H9 (cell line): ENCODE results near the gene ADAMTS8. TPM values are rescaled to one million over a fixed set of nuclear protein-coding genes. Genes with fewer than 3 reads are reported as not detected.

Source experiments
- DNase-seq: peaks from one replicate; pipeline ENCODE4 v3.0.0-alpha.2; 2017
- H2AFZ ChIP-seq: one replicate; pipeline ENCODE4 v1.6.1; 2013; ENCODE audit warnings: mild to moderate bottlenecking, low read length, control low read depth, moderate library complexity
- H2AK5ac ChIP-seq: 2 replicates; pipeline ENCODE4 v1.6.1; 2013; ENCODE audit warnings: low read length, control low read depth, mixed read lengths; ENCODE audit not compliant: insufficient read length
- H2BK120ac ChIP-seq: one replicate; pipeline ENCODE4 v1.6.1; 2013; ENCODE audit warnings: low read depth, mild to moderate bottlenecking, low read length, control low read depth, inconsistent platforms; ENCODE audit not compliant: poor library complexity, severe bottlenecking
- H2BK12ac ChIP-seq: 2 replicates; pipeline ENCODE4 v1.6.1; 2013; ENCODE audit warnings: low read length, control low read depth, mixed read lengths, low read depth; ENCODE audit not compliant: insufficient read length
- H2BK15ac ChIP-seq: 2 replicates; pipeline ENCODE4 v1.6.1; 2013; ENCODE audit warnings: low read depth, low read length, control low read depth
- H2BK20ac ChIP-seq: one replicate; pipeline ENCODE4 v1.6.1; 2013; ENCODE audit warnings: low read depth, mild to moderate bottlenecking, low read length, control low read depth, inconsistent platforms; ENCODE audit not compliant: poor library complexity, severe bottlenecking
- H2BK5ac ChIP-seq: 2 replicates; pipeline ENCODE4 v1.6.1; 2013; ENCODE audit warnings: low read length, control low read depth, mixed read lengths; ENCODE audit not compliant: insufficient read length
- H3K14ac ChIP-seq: 2 replicates; pipeline ENCODE4 v1.6.1; 2013; ENCODE audit warnings: low read length, control low read depth; ENCODE audit not compliant: insufficient read depth
- H3K18ac ChIP-seq: 2 replicates; pipeline ENCODE4 v1.6.1; 2013; ENCODE audit warnings: low read depth, mild to moderate bottlenecking, mixed read lengths, low read length, control low read depth; ENCODE audit not compliant: insufficient read length
- H3K23ac ChIP-seq: 2 replicates; pipeline ENCODE4 v1.6.1; 2013; ENCODE audit warnings: low read length, control low read depth, mixed read lengths, low read depth; ENCODE audit not compliant: insufficient read length
- H3K23me2 ChIP-seq: 2 replicates; pipeline ENCODE4 v1.6.1; 2013; ENCODE audit warnings: low read depth, mild to moderate bottlenecking, mixed read lengths, low read length, control low read depth; ENCODE audit not compliant: insufficient read length, poor library complexity, severe bottlenecking
- H3K27ac ChIP-seq: 2 replicates; pipeline ENCODE4 v1.5.1; 2013; ENCODE audit warnings: low read length, control low read depth, mixed read lengths, low read depth; ENCODE audit not compliant: insufficient read length
- H3K27me3 ChIP-seq: 2 replicates; pipeline ENCODE4 v1.6.1; 2013; ENCODE audit warnings: low read length, control low read depth, inconsistent platforms; ENCODE audit not compliant: insufficient read depth
- H3K4ac ChIP-seq: 2 replicates; pipeline ENCODE4 v1.6.1; 2013; ENCODE audit warnings: low read depth, mild to moderate bottlenecking, control low read depth, inconsistent platforms, low read length, moderate library complexity
- H3K4me1 ChIP-seq: 2 replicates; pipeline ENCODE4 v1.6.1; 2013; ENCODE audit warnings: low read length, control low read depth, inconsistent platforms; ENCODE audit not compliant: insufficient read depth
- H3K4me2 ChIP-seq: 2 replicates; pipeline ENCODE4 v1.6.1; 2013; ENCODE audit warnings: low read length, control low read depth, mixed read lengths; ENCODE audit not compliant: insufficient read length, insufficient read depth
- H3K56ac ChIP-seq: 2 replicates; pipeline ENCODE4 v1.6.1; 2013; ENCODE audit warnings: low read depth, mild to moderate bottlenecking, mixed read lengths, low read length, control low read depth; ENCODE audit not compliant: insufficient read length
- H3K79me1 ChIP-seq: 2 replicates; pipeline ENCODE4 v1.6.1; 2013; ENCODE audit warnings: low read depth, mild to moderate bottlenecking, moderate library complexity, low read length, control low read depth, inconsistent platforms; ENCODE audit not compliant: insufficient read depth, poor library complexity, severe bottlenecking
- H3K79me2 ChIP-seq: 2 replicates; pipeline ENCODE4 v1.6.1; 2013; ENCODE audit warnings: low read length, control low read depth, inconsistent platforms; ENCODE audit not compliant: insufficient read depth
- H3K9ac ChIP-seq: 2 replicates; pipeline ENCODE4 v1.6.1; 2013; ENCODE audit warnings: low read length, control low read depth, mixed read lengths; ENCODE audit not compliant: insufficient read length; ENCODE audit errors: extremely low read depth
- H3K9me3 ChIP-seq: one replicate; pipeline ENCODE4 v1.6.1; 2013; ENCODE audit warnings: low read depth, low read length, inconsistent platforms; ENCODE audit not compliant: control insufficient read depth
- H3T11ph ChIP-seq: one replicate; pipeline ENCODE4 v1.6.1; 2013; ENCODE audit warnings: mild to moderate bottlenecking, low read length, control low read depth, inconsistent platforms
- H4K20me1 ChIP-seq: one replicate; pipeline ENCODE4 v1.6.1; 2013; ENCODE audit not compliant: control insufficient read depth, insufficient read length, insufficient read depth
- H4K5ac ChIP-seq: 2 replicates; pipeline ENCODE4 v1.6.1; 2013; ENCODE audit warnings: low read depth, mild to moderate bottlenecking, mixed read lengths, low read length, control low read depth; ENCODE audit not compliant: insufficient read length
- H4K8ac ChIP-seq: replicated peaks from 2 replicates; pipeline ENCODE4 v1.6.1; 2013; ENCODE audit warnings: low read length, control low read depth, mixed read lengths, low read depth; ENCODE audit not compliant: insufficient read length
- H4K91ac ChIP-seq: 2 replicates; pipeline ENCODE4 v1.6.1; 2013; ENCODE audit warnings: low read depth, mild to moderate bottlenecking, moderate library complexity, mixed read lengths, low read length, control low read depth; ENCODE audit not compliant: insufficient read length
- H3K27ac Mint-ChIP-seq, 3 experiments: 2 replicates in 2 of 3; 3 replicates in 1 of 3; pipeline ENCODE4 v1.8.0; 2020 to 2021; ENCODE audit warnings: mixed read lengths in 3 of 3, mild to moderate bottlenecking in 1 of 3, moderate library complexity in 1 of 3
- H3K27me3 Mint-ChIP-seq: 2 replicates; pipeline ENCODE4 v1.8.0; 2021; ENCODE audit warnings: low read depth, mild to moderate bottlenecking, moderate library complexity, mixed read lengths
- H3K36me3 Mint-ChIP-seq, 3 experiments: 2 replicates in 2 of 3; 3 replicates in 1 of 3; pipeline ENCODE4 v1.8.0; 2020 to 2021; ENCODE audit warnings: low read depth in 3 of 3, mixed read lengths in 3 of 3; ENCODE audit not compliant: insufficient read depth in 1 of 3
- H3K4me1 Mint-ChIP-seq, 2 experiments: 2 replicates each; pipeline ENCODE4 v1.8.0; 2020; ENCODE audit warnings: mixed read lengths in 2 of 2
- H3K4me3 Mint-ChIP-seq, 2 experiments: 2 replicates in 1 of 2; 3 replicates in 1 of 2; pipeline ENCODE4 v1.8.0; 2020 to 2021; ENCODE audit warnings: mild to moderate bottlenecking in 2 of 2, mixed read lengths in 2 of 2, moderate library complexity in 1 of 2
- H3K9me3 Mint-ChIP-seq, 2 experiments: 2 replicates in 1 of 2; 3 replicates in 1 of 2; pipeline ENCODE4 v1.8.0; 2020; ENCODE audit warnings: mild to moderate bottlenecking in 2 of 2, mixed read lengths in 2 of 2, moderate library complexity in 1 of 2
- WGBS: extraction: QIAGEN DNeasy Blood & Tissue Kit; methylation state at CpG from one replicate; pipeline ENCODE4 v1.1.7; 2013; ENCODE audit warnings: missing lambda C conversion rate, low lambda C conversion rate, mixed read lengths; ENCODE audit not compliant: insufficient read length; ENCODE audit errors: extremely low coverage; 5-methylcytosine and 5-hydroxymethylcytosine counted together
- total RNA-seq: library from RNA; stranded (reverse); gene quantifications from 2 replicates; pipeline ENCODE4 v1.2.1, GENCODE V29; 2021
- TF ChIP-seq, protein P1 (sequence below): fragments of 200-600 bp; sonication (generic); conservative IDR thresholded peaks from 3 replicates; pipeline ENCODE4 v1.8.0; 2021; ENCODE audit warnings: antibody characterized with exemption, mild to moderate bottlenecking

The ADAMTS8 gene
- total RNA-seq, 1 experiment from 2014 or later = 5.0 TPM

DNA sequence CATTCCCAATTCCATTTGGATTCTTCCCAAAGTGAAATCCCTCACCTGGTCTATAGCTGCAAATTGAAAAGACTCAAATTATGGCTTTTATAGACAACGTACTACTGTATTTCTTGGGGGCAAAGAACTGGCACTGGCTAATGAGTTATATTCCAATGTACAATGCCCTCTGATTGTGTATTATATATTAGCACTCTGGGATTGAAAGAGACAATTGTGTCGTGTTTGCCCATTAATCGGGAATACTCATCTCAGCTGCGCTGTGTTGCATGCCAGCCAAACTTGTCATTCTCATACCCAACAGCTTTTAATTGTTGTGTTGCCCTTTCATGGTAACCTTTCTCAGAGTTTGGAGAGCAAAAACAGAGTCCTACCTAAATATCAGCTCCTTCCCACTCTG, 58.7 kb downstream of the ADAMTS8 start:
- Histone ChIP-seq H4K20me1 (no peaks in the 10 kb centered on the region), H2AFZ (no peak overlapping the region), H3K4me1 (peaks cover 2% of the 10 kb centered on the region; the same call in 1 of the 2 replicates), H4K5ac (no peak overlapping the region), H3K79me1 (no peaks in the 10 kb centered on the region), H3K27me3 (no peaks in the 10 kb centered on the region), H4K91ac (no peak overlapping the region), H3K79me2 (no peaks in the 10 kb centered on the region), H3K9ac (no peak overlapping the region), H3K23me2 (no peaks in the 10 kb centered on the region), H3K18ac (no peak overlapping the region), H2BK15ac (no peak overlapping the region), H3K23ac (no peak overlapping the region), H3K56ac (no peak overlapping the region), H2BK120ac (no peak overlapping the region), H2BK5ac (no peak overlapping the region), H3K4ac (no peak overlapping the region), H2BK12ac (no peak overlapping the region), H3K4me2 (no peak overlapping the region), H2BK20ac (no peak overlapping the region), H3K9me3 (no peaks in the 10 kb centered on the region), H3T11ph (no peak overlapping the region), H3K14ac (no peak overlapping the region), H4K8ac (no peak overlapping the region), H3K27ac (no peak overlapping the region), H2AK5ac (no peak overlapping the region)
- Mint-ChIP-seq H3K9me3 (peaks cover 0 to 7% of the 10 kb centered on the region in 2 experiments; a peak in 3 of 5 replicates), H3K4me1 (peaks cover 40 to 50% of the 10 kb centered on the region in 2 experiments), H3K27ac (no peak overlapping the region), H3K36me3 (peaks cover 0 to 4% (median 0%) of the 10 kb centered on the region in 3 experiments; a peak in 2 of 7 replicates), H3K27me3 (peaks cover 2% of the 10 kb centered on the region; the same call in 1 of the 2 replicates), H3K4me3 (no peak overlapping the region)
- DNase-seq = no peak
- no CpG with 5 or more reads among the region's 4 CpGs for WGBS
- TF ChIP-seq, protein P1, sequence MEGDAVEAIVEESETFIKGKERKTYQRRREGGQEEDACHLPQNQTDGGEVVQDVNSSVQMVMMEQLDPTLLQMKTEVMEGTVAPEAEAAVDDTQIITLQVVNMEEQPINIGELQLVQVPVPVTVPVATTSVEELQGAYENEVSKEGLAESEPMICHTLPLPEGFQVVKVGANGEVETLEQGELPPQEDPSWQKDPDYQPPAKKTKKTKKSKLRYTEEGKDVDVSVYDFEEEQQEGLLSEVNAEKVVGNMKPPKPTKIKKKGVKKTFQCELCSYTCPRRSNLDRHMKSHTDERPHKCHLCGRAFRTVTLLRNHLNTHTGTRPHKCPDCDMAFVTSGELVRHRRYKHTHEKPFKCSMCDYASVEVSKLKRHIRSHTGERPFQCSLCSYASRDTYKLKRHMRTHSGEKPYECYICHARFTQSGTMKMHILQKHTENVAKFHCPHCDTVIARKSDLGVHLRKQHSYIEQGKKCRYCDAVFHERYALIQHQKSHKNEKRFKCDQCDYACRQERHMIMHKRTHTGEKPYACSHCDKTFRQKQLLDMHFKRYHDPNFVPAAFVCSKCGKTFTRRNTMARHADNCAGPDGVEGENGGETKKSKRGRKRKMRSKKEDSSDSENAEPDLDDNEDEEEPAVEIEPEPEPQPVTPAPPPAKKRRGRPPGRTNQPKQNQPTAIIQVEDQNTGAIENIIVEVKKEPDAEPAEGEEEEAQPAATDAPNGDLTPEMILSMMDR = no peak
